Measurements from ENCODE around the gene ANXA3. TPM values are rescaled to one million over a fixed set of nuclear protein-coding genes. Genes with fewer than 3 reads are reported as not detected.

The ANXA3 gene
- total RNA-seq, 1 donor from 2014 or later: 1.5 TPM

DNA sequence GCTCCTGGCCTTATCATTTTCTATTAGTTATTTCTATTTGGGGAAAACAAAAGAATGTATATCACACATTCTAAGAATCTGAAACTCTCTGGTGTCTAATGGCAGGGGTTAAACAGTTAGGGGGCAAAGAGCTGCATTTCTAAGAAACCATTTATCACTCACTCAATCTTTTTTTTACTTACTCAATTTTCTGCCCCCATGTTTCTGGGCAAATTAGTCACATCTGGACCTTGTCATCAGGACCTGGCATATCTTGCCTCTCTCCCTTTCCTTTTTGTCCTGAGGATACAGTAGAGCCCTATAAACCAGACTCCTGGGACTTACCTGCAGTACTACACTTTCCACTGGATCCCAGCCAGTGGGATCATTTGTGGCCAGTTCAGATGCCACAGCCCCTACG, 89.1 kb downstream of the ANXA3 start:
- intact Hi-C loops (cut with micrococcal nuclease): loop anchor here (5.0 kb wide), 1 partner anchor 137 kb away; the partner anchor contains the start of gene BMP2K

DNA sequence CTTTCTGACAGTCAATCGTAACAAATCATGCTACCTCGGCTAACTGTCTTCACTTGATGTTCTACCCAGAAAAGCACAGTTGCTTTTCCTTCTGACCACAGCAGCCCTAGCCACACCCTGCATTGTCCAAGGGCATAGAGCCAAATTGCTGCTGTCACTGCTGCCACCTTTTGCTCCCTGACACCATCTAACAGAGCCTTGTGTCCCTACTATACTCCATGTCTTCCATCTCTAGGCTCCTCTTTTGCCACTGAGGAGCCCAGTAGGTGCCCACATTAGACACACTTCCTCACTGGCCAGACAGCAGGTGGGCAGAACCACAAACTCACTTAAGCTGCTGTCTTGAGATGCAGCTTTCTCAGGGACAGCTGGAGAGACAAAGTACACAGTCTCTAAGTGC, 91.4 kb downstream of the ANXA3 start:
- intact Hi-C loops (cut with micrococcal nuclease): loop anchor here (5.0 kb wide), 1 partner anchor 134 kb away; the partner anchor contains the start of gene BMP2K

DNA sequence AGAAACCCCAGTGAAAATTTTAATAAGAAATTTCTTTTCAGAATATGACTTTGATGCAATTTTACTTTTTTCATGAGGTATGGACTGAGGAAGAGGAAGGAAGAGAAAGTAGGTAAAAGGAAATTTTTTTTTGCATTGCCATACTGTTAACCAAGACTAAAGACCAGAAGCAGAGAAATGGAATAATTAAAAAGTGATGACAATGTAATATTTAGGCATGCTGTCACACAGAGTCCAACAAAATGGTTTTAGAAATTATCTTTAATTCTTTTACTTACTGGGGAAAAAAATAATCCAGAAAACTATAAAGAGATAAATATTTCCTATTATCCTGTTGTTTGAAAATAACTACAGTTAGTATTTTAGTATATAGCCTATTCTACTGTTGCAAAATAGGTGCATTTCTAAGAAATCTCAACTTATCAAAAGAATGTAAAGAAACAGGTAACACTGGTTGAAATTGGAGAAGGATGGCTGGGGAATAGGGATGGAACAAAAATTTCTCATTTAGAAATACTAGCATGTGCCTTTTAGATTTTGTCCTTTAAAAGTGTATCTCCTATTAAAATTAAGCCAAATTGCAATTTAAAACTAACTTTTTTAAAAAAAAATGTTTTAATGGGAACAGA, 92.6 kb downstream of the ANXA3 start:
- intact Hi-C loops (cut with micrococcal nuclease): loop anchor here (1.0 to 5.0 kb wide), 3 partner anchors 9 to 133 kb away; partner anchors contain the start of gene BMP2K

DNA sequence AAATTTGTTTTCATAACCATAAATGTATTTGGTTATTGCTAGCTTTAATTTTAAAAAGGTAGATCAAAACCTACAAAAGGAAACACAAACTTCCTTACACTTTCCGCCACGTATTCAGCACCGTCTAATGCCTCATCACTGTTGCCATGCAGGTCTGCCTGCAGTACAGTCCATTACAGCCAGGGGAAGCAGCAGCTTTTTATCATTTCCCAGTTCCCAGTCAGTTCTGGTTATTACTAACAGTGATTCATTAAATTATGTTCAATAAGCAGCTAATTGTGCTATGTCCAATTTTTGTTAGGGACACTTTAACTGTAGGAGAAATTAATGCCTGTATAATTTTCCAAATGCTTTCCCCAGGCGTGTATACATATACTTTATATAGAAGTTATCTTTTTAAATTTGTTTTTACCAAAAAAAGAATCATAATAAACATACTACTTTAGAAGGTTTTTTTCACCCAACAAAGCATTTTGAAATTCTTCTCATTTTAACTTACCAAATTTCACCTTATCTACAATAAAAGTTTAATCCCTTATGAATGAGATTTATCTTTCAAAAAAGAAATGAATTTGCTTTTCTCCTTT, 93.3 kb downstream of the ANXA3 start:
- intact Hi-C loops (cut with micrococcal nuclease): loop anchor here (1.0 to 5.0 kb wide), 3 partner anchors 8 to 132 kb away; partner anchors contain the start of gene BMP2K

DNA sequence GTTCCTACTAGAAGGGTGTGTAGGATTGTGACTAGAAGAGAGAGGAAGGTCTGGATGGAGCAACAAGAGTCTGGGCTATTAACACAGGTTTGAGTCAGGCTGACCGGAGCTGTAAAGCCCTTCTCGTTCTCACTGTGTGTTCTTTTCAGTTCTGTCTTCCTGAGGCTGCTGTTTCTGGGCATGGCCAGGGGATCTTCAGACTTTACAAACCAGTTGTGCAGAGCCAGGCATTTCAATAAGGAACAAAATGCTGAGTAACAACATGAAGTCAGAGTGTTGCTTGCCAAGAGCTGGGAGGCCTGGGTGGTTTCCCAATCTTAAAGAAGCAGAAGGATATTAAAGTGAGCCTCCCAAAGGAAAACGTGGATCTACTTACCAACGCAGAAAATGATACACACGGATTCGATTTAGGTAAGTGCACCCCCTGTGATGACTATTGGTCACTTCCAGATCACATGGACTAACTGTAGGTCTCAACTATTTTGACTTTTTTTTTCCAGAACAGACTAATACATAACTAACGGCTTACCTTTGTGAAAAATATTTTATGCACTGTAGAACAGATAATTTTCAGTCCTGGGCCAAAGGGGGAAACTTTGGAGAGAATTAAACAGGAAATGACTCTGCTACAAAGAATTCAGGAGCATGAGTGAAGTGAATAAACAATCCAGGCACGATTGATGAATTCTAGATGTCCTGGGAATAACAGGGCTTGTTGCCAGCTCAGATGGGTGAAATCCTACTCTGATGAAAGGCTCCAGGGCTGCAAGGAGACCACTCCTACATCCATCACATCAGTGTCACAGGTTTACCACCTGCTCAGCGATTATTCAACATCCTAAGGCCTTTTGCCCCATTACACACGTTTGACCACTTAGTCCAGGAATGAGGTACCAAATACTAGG, 94.5 kb downstream of the ANXA3 start:
- intact Hi-C loops (cut with micrococcal nuclease): no loop called here

DNA sequence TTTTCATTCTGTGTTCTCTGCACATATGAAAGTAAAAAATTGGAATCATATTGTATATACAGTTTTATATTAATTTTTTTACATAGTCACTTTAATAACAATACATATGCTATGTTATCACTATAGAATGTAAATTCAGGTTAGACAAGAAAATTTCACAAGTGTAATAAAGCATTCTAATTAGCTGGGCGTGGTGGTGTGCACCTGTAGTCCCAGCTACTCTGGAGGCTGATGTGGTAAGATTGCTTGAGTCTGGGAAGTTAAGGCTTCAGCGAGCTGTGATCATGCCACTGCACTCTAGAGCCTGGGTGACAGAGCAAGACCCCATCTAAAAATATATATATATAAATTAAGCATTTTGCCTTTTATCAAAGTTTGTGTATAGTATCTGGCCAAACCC, 95.7 kb downstream of the ANXA3 start:
- intact Hi-C loops (cut with micrococcal nuclease): no loop called here

DNA sequence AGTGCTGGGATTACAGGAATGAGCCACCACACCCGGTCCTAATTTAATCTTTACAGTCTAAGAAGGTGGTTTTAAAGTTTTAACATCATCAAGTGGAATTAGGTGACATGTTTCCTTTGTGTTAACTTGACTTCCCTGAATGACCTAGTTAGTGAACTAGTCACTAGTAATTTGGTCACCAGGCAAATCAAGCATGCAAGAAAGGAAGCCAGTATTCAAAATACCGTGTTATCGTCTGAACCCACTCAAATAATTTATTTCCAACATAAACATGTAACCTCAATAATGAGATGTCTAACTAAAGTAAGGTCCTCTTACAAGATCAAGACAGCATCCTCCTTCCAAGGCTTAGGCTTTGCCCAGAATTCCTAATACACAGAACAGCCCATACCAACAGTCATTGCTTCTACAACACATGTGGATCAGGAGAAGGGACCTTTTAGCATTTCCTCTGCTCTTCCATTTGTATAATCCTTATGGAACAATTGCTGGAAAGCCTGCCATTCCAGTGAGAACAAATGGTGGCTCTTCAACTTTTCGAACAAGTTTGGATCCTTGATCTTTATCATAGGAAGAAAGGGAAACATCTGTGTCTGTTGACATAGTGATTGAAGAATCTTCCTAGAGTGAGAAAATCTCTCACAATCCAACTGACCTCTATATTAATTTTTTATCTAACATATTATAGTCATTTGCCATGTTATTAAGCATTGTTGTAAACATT, 97.2 kb downstream of the ANXA3 start:
- intact Hi-C loops (cut with micrococcal nuclease): no loop called here

DNA sequence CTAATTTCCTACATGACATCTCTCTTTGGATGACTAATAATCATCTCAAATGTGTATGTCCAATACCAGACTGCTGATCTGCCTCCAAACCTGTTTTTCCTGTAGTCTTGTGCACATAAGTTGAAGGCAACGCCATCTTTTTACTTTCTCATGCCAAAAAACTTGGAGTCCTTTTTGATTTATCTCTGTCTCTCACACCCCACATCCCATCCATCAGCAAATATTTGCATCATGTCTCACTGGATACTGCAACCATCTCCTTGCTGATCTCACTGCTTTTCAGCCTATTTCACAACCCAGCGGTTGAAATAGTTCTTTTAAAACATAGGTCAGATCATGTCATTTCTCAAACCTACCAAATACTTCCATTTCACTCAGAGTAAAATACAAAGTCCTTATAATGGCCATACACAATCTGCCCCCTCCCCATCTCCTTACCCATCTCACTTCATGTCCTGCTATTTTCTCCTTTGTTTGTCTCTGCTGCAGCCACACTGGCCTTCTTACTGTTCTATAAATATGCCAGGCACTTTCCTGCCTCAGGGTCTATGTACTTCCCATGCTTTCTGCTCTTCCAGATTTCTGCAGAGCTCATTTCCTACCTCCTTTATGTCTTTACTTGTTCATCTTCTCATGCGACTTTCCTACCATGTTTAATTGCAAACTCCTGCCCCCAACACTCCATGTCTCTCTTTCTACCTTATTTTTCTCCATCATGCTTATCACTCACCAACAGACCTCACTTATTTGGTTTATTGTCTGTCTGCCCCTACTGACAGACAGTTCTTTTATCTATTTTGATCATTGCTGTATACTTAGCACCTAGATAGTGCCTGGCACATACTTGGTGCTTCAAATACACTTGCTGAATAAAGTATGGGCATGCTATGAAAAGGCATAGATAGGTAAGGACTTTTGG, 98.8 kb downstream of the ANXA3 start:
- intact Hi-C loops (cut with micrococcal nuclease): no loop called here

DNA sequence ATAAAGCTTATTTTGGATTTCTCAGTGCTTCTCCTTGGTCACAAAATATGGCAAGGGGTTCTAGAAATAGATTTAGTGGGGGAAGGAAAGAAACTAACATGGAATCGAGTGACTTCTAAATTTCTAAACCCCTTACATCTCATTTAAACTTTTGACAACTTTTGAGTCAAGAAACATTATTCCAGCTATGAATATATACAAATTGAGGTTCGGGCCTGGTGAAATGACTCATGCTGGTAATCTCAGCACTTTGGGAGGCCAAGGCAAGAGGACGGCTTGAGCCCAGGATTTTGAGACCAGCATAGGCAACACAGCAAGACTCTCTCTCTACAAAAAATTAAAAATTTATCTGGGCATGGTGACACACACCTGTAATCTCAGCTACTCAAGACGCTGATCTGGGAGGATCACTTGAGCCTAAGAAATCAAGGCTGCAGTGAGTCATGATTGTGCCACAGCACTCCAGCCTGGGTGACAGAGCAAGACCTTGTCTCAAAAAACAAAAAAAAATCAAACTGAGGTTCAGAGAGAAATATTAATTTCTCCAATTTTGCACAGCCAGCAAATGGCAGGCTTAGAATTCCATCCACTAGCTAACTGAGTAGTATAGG, 99.8 kb downstream of the ANXA3 start:
- intact Hi-C loops (cut with micrococcal nuclease): no loop called here

DNA sequence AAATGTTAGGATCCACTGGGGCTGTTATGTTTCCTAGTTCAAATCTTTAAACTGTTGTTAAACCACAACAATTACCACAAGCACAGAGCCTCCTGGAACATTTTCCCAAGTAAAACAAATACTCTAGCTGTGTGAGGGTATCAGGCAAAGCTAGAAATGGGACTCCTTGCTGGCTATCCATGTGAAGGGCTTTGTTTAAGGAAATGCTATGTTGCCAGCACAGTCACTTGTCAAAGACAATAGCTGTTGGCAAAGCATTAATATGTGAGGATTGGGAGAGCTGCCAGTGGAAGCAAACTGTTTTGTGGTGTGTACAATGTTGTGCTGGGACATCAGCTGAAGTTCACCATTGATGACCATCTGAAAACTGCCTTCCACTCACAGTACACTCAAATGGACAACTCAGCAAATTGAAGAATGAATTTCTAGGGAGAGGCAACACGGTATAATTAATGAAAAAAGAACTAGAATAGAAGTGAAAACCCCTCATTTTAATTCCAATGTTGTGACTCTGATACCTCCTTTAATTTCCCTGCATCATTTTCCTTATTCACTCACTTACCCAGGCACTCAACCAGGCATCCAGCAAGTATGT, 100.8 kb downstream of the ANXA3 start:
- intact Hi-C loops (cut with micrococcal nuclease): no loop called here

DNA sequence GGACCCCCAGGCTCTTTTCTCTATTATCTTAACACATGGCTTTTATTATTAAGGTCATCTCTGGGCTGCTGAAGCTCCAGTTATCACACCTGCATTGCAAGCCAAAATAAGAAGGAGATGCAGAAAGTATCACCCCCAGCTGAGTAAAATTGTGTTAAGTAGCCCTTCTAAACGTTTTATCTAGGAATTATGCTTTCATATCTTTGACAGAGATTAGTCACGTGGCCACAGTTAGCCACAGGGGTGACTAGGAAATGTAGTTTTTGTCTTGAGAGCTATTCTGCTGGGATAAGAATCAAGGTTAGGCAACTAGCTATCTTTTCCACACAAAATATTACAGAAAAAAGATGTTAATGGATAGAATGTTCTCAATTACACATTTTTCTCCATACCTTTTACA, 102.1 kb downstream of the ANXA3 start:
- intact Hi-C loops (cut with micrococcal nuclease): loop anchor here (1.0 kb wide), 1 partner anchor 9 kb away; no protein-coding TSS in a partner anchor

DNA sequence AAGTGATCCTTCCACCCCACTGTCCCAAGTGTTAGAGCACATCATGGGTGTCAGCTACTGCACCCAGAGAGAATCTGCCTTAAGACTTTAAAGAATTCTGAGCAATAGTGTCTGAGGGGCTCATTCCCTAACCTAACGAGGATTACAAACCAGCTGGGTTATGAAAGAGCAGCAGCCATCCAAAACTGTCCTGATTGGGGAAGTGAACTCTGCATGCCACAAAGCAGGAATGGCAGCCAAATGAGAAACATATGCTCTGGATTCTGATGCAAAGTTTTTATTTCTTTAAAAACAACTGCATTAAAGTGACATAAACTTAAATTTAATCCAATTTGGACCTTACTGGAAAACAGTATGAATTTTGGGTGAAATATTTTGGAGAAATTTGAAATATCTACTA, 103.2 kb downstream of the ANXA3 start:
- intact Hi-C loops (cut with micrococcal nuclease): loop anchor here (5.0 kb wide), 1 partner anchor 67 kb away; no protein-coding TSS in a partner anchor

DNA sequence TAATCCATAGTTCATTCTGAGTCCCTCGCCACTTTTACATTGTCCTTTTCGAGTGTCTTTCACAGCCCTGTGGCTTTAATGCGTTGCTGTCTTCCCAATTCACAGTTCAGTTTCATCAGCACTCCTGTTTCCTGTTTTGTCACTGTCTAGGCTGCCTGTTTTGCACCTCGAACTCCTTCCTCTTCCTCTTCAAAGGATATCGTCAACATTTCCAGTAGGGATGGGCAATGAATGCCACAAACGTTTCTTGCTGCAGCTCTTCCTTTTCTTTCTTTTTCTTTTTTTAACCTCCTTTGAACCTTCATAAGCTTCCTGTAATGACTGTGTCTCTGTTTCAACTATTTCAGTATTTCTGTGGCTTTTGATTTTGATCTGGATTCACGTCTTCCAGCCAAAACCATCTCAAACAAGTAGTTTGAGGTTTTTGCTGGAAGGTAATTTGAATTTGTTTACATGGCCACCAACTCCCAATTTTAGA, 105.4 kb downstream of the ANXA3 start:
- intact Hi-C loops (cut with micrococcal nuclease): loop anchor here (1.0 to 5.0 kb wide), 4 partner anchors 13 to 119 kb away; partner anchors contain the start of gene BMP2K

DNA sequence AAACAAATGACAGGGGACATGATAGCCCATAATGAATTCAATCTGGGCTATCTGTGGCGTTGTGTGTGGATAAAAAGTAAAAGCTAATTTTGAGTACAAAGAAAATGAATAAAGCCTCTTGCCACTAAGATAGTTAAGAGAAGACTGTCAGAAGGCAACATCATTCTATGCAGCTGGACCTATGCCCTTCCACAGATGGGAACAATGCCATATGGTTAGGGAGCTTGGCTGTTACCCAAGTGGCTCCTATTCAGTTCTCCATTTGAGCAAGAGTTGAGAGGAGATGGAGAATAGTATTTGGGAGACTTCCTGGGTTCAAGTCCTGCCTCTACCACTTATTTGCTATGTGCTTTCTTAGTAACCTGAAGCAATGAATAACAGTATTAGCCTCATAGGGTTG, 107.7 kb downstream of the ANXA3 start:
- intact Hi-C loops (cut with micrococcal nuclease): loop anchor here (5.0 kb wide), 1 partner anchor 63 kb away; no protein-coding TSS in a partner anchor

DNA sequence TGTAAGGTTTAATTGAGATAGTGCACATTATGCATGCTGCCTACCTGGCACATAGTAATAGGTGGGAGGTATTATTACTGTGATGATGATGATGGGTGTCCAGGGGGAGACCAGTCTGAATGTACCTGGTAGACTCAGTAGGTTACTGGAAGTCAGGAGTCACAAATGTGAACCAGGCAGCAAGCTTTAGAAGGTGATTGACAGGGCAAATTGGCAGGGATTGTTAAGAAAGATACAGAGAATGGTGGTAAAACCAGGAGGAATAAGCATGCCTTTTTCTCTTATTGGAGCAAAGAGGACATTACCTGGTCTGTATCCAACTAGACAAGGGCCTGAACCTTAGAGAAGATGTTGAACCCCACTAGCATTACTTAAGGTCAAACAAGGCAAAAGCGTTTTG, 108.1 kb downstream of the ANXA3 start:
- intact Hi-C loops (cut with micrococcal nuclease): loop anchor here (5.0 kb wide), 1 partner anchor 63 kb away; no protein-coding TSS in a partner anchor

All from T-helper 2 cell treated with Interferon-gamma antibody and Interleukin-4, amounts not matched to agents 100 ng/mL and 5 ng/mL, for 36 hours (primary cell).